Astrocyte (in vitro differentiated cells and primary cell): Measurements from ENCODE around the gene BASP1.

Experiments
- EZH2 ChIP-seq: IDR thresholded peaks from 2 replicates; pipeline ENCODE4 v1.6.1; 2012; ENCODE audit warnings: mild to moderate bottlenecking, low read length, inconsistent platforms; ENCODE audit not compliant: insufficient read depth
- TF ChIP-seq, protein P1 (sequence below): IDR thresholded peaks from 2 replicates; pipeline ENCODE4 v1.5.1; 2011; ENCODE audit warnings: low read depth, mild to moderate bottlenecking, inconsistent platforms, low read length, moderate library complexity; ENCODE audit not compliant: insufficient read depth

DNA sequence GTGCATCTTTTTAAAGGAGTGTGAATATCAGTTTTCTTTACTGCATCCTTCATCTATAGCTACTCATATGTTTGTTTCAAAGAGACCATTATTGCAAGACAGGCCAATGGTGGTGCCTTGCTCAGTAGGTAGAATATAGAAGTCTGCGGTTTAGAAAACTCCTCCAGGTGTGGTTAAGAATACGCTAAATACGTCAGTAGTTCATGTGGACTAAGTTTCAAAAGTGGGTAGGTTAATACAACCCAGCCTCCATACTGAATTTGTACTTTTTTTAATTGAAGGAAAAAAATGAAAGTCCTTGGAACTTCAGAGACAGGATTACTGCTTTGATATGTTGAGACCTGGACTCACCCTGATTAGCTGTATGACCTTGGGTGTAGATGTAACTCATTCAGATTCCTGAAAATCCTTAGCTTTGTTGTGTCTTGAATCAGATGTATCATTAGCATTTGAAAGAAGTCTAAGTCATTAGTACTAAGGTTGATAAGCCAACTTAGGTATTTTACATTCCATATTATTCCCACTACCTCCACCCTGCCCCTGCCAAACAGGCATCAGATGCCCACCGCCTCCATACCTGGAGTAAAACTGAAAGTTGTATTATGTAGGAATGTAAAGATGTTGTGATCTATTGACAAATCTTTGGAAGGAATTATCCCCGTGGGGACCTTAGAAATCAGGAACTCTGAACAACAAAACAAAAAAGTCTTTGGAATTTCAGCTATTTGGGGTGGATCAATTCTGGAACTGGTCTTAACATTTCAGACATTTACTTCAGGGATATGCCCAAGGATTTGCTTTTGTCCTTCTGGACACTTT is 6.1 kb downstream of the BASP1 start:
- TF ChIP-seq, protein P1, sequence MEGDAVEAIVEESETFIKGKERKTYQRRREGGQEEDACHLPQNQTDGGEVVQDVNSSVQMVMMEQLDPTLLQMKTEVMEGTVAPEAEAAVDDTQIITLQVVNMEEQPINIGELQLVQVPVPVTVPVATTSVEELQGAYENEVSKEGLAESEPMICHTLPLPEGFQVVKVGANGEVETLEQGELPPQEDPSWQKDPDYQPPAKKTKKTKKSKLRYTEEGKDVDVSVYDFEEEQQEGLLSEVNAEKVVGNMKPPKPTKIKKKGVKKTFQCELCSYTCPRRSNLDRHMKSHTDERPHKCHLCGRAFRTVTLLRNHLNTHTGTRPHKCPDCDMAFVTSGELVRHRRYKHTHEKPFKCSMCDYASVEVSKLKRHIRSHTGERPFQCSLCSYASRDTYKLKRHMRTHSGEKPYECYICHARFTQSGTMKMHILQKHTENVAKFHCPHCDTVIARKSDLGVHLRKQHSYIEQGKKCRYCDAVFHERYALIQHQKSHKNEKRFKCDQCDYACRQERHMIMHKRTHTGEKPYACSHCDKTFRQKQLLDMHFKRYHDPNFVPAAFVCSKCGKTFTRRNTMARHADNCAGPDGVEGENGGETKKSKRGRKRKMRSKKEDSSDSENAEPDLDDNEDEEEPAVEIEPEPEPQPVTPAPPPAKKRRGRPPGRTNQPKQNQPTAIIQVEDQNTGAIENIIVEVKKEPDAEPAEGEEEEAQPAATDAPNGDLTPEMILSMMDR: no peak
- no peak for TF ChIP-seq EZH2
